ENCODE results near the gene MEX3B.

DNA sequence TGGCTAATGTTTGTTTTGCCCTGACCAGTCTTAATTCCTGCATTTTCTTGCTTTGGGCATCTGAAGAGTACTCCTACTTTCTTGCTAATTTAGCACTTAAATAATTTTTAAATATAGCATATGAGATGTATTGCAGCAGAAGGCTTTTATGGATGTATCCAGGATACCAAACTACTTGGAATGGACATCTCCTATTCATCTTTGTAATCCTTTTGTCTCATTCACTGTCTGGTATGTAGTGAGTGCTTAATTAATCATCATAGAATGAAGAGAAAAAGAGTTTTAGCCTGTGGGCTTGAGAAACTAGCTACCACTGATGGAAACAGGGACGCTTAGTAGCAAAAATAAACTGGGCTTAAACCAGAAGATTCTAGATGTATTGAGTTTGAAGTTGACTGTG, 40.6 kb downstream of the MEX3B start:
- TF ChIP-seq GATA2 (IDR thresholded peaks at IDR 0.05; ENCODE audit: low read depth, low read length) (no peak), GATA3 (IDR thresholded peaks at IDR 0.05; ENCODE audit: low read depth, low read length) (no peak)

All from SH-SY5Y (cell line).